Activated T-cell treated with anti-CD3 and anti-CD28 coated beads, Interleukin-2, amount 50 U/mL, for 48 hours (primary cell): ENCODE data around the gene LUZP1.

Source experiments
- DNase-seq, 2 experiments: peaks; one replicate each; pipeline ENCODE4 v3.0.0-alpha.2; 2020

Gene LUZP1

GRCh38 chr1:23080885-23081284 lies 87.8 kb downstream of the LUZP1 start:
- no peak for DNase-seq

- no peak for DNase-seq
Measured at GRCh38 chr1:23079025-23079424, 89.6 kb downstream of the LUZP1 start.

- DNase-seq = no peak
Measured at GRCh38 chr1:23074012-23074411, 94.6 kb downstream of the LUZP1 start.

GRCh38 chr1:23069675-23070074 lies 99.0 kb downstream of the LUZP1 start:
- DNase-seq = no peak

GRCh38 chr1:23069149-23069548 lies 99.5 kb downstream of the LUZP1 start:
- no peak for DNase-seq

- DNase-seq = no peak
Measured at GRCh38 chr1:23066075-23066474, 102.6 kb downstream of the LUZP1 start.

- DNase-seq = no peak
Measured at GRCh38 chr1:23065385-23065784, 103.3 kb downstream of the LUZP1 start.

- no peak for DNase-seq
Measured at GRCh38 chr1:23062271-23062670, 106.4 kb downstream of the LUZP1 start.

GRCh38 chr1:23057301-23057700 lies 111.4 kb downstream of the LUZP1 start:
- no peak for DNase-seq

- no peak for DNase-seq
Measured at GRCh38 chr1:23051290-23051909, 117.3 kb downstream of the LUZP1 start.

- DNase-seq = no peak
Measured at GRCh38 chr1:23050201-23050600, 118.5 kb downstream of the LUZP1 start.

- DNase-seq = no peak
Measured at GRCh38 chr1:23044035-23044434, 124.6 kb downstream of the LUZP1 start.

GRCh38 chr1:23040509-23040908 lies 128.1 kb downstream of the LUZP1 start:
- no peak for DNase-seq

- no peak for DNase-seq
Measured at GRCh38 chr1:23039308-23039826, 129.3 kb downstream of the LUZP1 start.

- no peak for DNase-seq
Measured at GRCh38 chr1:23037081-23037740, 131.4 kb downstream of the LUZP1 start.

GRCh38 chr1:23035823-23036452 lies 132.7 kb downstream of the LUZP1 start:
- no peak for DNase-seq
